HG02970 (cell line): Measurements from ENCODE around the gene AICDA.
"Not testable (repeated sequence)": the region's sequence is repeated elsewhere in the genome, so short reads cannot be mapped to it uniquely, and the experiment has no call there.

Source experiments
- ATAC-seq: cut with Tn5 transposase; IDR thresholded peaks from one replicate; pipeline ENCODE4 v1.9.1; 2021; ENCODE audit warnings: mild to moderate bottlenecking, moderate library complexity, moderate number of reproducible peaks; ENCODE audit not compliant: unreplicated experiment, low FRiP score

Gene AICDA

DNA sequence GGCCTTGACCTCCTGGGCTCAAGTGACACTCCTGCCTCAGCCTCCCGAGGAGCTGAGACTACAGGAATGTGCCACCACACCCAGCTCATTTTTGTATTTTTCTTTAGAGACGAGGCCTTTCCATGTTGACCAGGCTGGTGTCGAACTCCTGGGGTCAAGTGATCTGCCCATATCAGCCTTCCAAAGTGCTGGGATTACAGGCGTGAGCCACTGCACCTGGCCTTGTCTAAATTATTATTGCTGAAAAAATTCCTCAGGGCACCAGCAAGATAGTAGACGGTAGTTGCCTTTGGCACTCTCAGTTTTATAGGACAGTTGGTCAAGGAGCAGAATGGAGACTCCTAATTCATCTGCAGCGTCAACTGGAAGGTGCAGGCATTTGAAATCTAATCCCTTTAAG is 2.5 kb upstream of the AICDA start:
- no peak for ATAC-seq

- ATAC-seq = not testable (repeated sequence)
Observed at GRCh38 chr12:8613881-8614280, 1.2 kb upstream of the AICDA start.

DNA sequence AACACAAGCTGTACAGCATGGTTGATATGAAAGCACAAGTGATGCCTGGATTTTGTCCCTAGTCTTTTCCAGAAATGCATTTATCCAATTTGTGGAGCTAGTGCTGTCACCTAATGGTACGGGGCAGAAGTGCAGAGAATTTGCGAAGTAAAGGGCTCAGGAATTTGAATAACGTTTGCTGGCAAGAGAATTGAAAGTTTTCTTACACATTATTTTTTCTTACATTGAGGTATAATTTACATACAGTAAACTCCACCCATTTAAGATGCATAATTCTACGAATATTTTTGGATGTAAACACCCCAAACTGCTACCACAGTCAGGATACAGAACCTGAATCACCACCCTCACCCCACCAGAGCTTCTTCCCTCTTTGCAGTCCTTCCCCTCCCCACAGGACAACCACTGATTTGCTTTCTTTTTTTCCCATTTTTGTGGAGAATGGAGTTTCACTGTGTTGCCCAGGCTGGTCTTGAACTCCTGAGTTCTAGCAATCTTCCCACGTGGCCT is 3.5 kb downstream of the AICDA start:
- no peak for ATAC-seq

- no peak for ATAC-seq
Observed at GRCh38 chr12:8606890-8607289, 5.8 kb downstream of the AICDA start.

- ATAC-seq = no peak
Observed at GRCh38 chr12:8605057-8605456, 7.6 kb downstream of the AICDA start.

DNA sequence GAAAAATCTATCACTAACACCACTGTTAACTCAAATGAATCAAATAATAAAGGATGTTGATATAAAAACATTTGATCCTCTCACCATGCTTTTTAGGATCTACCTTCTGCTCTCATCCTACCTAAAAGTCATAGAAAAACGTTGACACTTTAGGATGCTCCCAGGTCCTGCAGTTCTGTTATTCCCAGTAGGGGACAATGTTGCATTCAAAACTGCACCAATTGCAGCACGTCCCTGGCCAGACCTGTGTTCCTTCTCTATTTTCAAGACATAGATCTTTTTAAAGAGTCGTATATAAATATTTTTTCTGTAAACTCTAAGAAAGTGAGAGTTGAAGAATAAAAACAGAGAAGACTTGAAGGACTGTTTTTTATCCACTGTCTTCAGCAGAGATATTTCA is 8.8 kb downstream of the AICDA start:
- ATAC-seq = no peak

DNA sequence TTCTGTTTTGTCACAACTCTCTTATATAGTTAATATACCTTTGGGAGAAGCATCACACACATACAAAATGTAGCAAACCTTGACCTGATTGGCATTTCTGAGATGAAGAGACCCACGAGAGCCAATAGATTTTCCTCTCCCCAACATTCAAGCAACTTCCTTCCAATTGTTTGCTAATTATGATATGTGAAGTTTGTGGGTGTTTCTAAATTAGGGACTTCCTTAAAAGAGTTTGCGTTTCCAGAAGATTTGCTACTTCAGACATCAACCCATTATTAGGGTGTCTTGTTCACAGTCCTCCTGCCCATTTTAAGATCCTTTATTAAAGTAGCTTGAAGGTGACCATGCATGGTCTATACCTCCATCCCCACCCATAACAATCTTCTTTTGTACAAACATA is 9.4 kb downstream of the AICDA start:
- ATAC-seq = no peak

- ATAC-seq = no peak
Observed at GRCh38 chr12:8596561-8596960, 16.1 kb downstream of the AICDA start.

GRCh38 chr12:8594072-8594471 is 18.6 kb downstream of the AICDA start:
- no peak for ATAC-seq

- no peak for ATAC-seq
Observed at GRCh38 chr12:8593246-8593645, 19.4 kb downstream of the AICDA start.

GRCh38 chr12:8590842-8591545 is 21.7 kb downstream of the AICDA start:
- ATAC-seq = no peak

GRCh38 chr12:8589679-8590078 is 23.0 kb downstream of the AICDA start:
- no peak for ATAC-seq

- ATAC-seq = not testable (repeated sequence)
Observed at GRCh38 chr12:8584478-8584877, 28.2 kb downstream of the AICDA start.

DNA sequence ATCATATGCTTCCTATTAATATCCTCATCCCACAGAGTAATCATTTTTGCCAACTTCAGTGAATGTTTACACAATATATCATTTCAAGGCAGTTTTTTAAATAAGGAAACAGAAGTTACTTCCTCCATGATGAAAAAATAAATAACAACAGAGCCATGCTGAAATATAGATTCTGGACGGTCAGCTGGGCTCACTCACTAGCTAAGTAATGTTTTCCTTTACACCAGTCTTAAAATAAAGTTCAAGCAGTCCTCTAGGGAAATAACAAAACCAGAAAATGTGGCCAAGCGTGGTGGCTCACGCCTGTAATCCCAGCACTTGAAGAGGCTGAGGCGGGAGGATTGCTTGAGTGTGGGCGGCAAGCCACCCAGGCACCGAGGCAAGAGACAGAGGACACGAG is 28.7 kb downstream of the AICDA start:
- no peak for ATAC-seq

GRCh38 chr12:8581098-8581784 is 31.4 kb downstream of the AICDA start:
- no peak for ATAC-seq

DNA sequence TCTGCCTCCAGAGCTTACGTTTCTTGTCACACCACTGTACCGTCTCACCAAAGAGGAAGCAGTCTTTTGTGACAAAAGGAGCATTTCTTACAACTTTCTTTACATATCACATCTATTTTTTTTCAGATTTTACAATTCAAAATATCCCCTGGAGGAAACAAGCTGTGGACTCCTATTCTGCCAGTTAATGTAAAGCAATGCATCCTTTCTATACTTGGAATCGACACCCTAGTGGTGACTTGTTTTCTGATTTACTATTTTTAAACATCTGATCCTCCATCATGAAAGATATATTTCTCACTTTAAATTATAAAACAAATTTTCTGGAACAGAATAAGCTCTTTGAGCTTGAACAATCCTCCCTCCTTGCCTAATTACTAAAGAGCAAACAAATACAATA is 34.8 kb downstream of the AICDA start:
- ATAC-seq = no peak

DNA sequence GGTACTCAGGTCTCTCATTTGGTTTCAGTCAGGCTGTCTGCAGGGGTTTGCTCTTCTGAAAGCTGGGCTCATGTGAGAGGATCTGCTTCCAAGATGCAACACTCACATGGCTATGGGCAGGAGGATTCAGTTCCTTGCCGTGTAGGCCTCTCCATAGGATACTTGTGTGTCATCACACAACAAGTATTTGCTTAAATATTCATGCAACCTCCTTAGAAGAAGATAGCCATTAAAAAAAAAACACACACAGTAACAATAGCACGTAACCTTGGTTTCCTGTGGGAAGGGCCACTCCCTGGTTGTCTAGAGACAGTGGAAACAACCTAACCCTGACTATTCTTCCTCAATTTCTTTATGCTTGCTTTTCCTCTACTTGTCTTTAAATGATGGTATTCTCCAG is 40.2 kb downstream of the AICDA start:
- ATAC-seq = no peak

DNA sequence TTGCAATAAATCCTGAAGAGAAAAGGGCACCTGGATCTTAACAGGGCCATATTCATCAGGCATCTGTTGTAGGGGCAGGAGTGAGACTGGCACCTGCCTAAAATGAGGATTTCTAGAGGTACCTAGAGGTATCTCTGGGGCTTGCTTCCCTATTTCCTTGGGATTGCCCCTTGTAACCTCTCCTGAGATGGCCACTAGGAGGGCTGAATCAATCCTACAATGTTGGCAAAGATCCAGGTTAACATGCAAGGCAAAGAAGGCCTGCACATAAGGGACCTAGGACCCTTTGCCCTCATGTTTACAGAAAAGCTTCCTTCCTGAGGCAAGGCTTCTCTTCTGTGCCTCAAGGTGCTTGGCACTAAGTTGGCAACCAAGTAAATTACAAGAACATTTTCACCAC is 46.1 kb downstream of the AICDA start:
- ATAC-seq = no peak

DNA sequence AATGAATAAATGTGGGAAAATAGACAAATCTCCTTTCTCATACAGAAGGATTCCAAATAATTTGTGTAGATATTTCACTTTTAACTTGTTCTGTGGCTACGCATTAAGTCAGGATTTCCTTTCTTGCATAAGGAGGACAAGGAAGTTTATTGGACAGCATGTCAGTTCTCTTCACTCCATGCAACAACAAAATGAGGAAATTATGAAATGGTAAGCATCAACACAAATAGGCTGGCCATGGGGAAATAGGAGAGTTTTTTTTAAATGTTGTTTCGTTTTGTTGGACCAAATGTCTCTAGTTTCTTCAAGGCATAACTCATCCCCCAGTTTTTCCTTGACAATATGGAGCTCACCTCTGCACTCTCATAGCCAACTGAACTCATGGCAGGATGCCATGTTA is 46.6 kb downstream of the AICDA start:
- ATAC-seq = not testable (repeated sequence)

GRCh38 chr12:8564656-8565055 is 48.0 kb downstream of the AICDA start:
- no peak for ATAC-seq

DNA sequence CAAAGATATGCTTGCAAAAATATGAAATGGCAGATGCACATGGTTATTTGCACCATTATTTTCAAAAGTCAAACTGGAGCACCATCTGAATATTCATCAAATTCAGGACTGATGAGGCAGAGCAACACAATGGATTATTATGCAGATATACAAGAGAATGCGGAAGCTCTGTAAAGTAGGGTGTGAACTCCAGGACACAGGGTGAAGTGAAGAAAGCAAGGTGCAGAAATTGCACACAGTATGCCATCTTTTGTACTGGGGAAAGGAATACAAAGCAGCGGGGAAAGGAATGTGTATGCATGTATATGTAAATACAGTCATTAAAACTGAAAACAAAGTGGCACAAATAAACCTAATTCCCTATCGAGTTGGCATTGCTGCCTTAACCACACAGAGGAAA is 49.3 kb downstream of the AICDA start:
- ATAC-seq = no peak

GRCh38 chr12:8562310-8562709 is 50.3 kb downstream of the AICDA start:
- ATAC-seq = no peak
